Dermis blood vessel endothelial cell (primary cell): ENCODE results near the gene MELK. TPM values are rescaled to one million over a fixed set of nuclear protein-coding genes. Genes with fewer than 3 reads are reported as not detected.

ENCODE experiments used
- DNase-seq: peaks from one replicate; pipeline ENCODE4 v3.0.0; 2010
- total RNA-seq: library from RNA; depleted of rRNA; stranded (reverse); fragments of >200 nt; gene quantifications from 2 replicates; pipeline ENCODE4 v1.2.3, GENCODE V29; 2014

Gene MELK
- total RNA-seq, 1 donor from 2014 or later, result 12.9 TPM

GRCh38 chr9:36584620-36585460 lies 12.1 kb downstream of the MELK start:
- DNase-seq, result no peak

- DNase-seq, result no peak
These were observed 17.5 kb downstream of the MELK start for GRCh38 chr9:36590231-36590630.

- DNase-seq, result peak; percentile 29
These were observed 20.3 kb downstream of the MELK start for GRCh38 chr9:36592801-36593583.

GRCh38 chr9:36594213-36594612 lies 21.5 kb downstream of the MELK start:
- no peak for DNase-seq

- DNase-seq, result peak; percentile 72
These were observed 24.9 kb downstream of the MELK start for GRCh38 chr9:36597412-36598178.

GRCh38 chr9:36598273-36598672 lies 25.6 kb downstream of the MELK start:
- DNase-seq, result no peak

- DNase-seq, result peak; percentile 12
These were observed 30.3 kb downstream of the MELK start for GRCh38 chr9:36603006-36603405.

- DNase-seq, result no peak
These were observed 36.6 kb downstream of the MELK start for GRCh38 chr9:36609306-36609705.

GRCh38 chr9:36622121-36622520 lies 49.4 kb downstream of the MELK start:
- DNase-seq, result no peak

GRCh38 chr9:36623280-36623679 lies 50.6 kb downstream of the MELK start:
- no peak for DNase-seq

- peak; percentile 76 for DNase-seq
These were observed 52.4 kb downstream of the MELK start for GRCh38 chr9:36625006-36625615.

- peak; percentile 68 for DNase-seq
These were observed 60.2 kb downstream of the MELK start for GRCh38 chr9:36632892-36633291.

GRCh38 chr9:36637491-36638270 lies 65.0 kb downstream of the MELK start:
- DNase-seq, result peak; percentile 44

GRCh38 chr9:36640771-36641381 lies 68.2 kb downstream of the MELK start:
- no peak for DNase-seq

GRCh38 chr9:36642817-36643216 lies 70.1 kb downstream of the MELK start:
- no peak for DNase-seq

GRCh38 chr9:36656842-36657241 lies 84.1 kb downstream of the MELK start:
- DNase-seq, result no peak

- no peak for DNase-seq
These were observed 86.8 kb downstream of the MELK start for GRCh38 chr9:36659500-36659899.

- DNase-seq, result no peak
These were observed 92.1 kb downstream of the MELK start for GRCh38 chr9:36664806-36665205.

- DNase-seq, result peak; percentile 21
These were observed 92.7 kb downstream of the MELK start for GRCh38 chr9:36665387-36665786.

- DNase-seq, result peak; percentile 83
These were observed 93.3 kb downstream of the MELK start for GRCh38 chr9:36665921-36666431.

GRCh38 chr9:36671561-36671960 lies 98.9 kb downstream of the MELK start:
- no peak for DNase-seq
